Measurements from ENCODE around the gene ITPR1. TPM values are rescaled to one million over a fixed set of nuclear protein-coding genes. Genes with fewer than 3 reads are reported as not detected.

The ITPR1 gene
- total RNA-seq, 3 donors from 2014 or later, result 10.7 to 80.2 (median 20.7) TPM

- H3K4me1 ChIP-seq (ENCODE audit: low read depth), result peaks cover 14% of the 10 kb centered on the region
- no peak for DNase-seq
- no peak for TF ChIP-seq CTCF (IDR thresholded peaks at IDR 0.05)
- no peaks in the 10 kb centered on the region for H3K36me3 ChIP-seq (ENCODE audit: low read depth)
- H3K4me3 ChIP-seq, result no peak overlapping the region
- intact Hi-C loops (cut with DNase I, micrococcal nuclease), result no loop called here
- peak; percentile 57 for ATAC-seq
- H3K9me3 ChIP-seq, result no peaks in the 10 kb centered on the region
Measured at GRCh38 chr3:4501927-4502326, 8.8 kb downstream of the ITPR1 start.

GRCh38 chr3:4503050-4503449 lies 9.9 kb downstream of the ITPR1 start:
- DNase-seq (no peak), ATAC-seq (peak; percentile 39)
- TF ChIP-seq CTCF (IDR thresholded peaks at IDR 0.05), result no peak
- Histone ChIP-seq H3K9me3 (no peaks in the 10 kb centered on the region), H3K4me3 (no peak overlapping the region), H3K4me1 (ENCODE audit: low read depth) (peaks cover 14% of the 10 kb centered on the region), H3K36me3 (ENCODE audit: low read depth) (no peaks in the 10 kb centered on the region)
- intact Hi-C loops (cut with DNase I, micrococcal nuclease), result no loop called here

GRCh38 chr3:4504340-4505261 lies 11.5 kb downstream of the ITPR1 start:
- DNase-seq (peak in 2 of 3 donors; percentile 41 to 87), ATAC-seq (peak; percentile 83)
- intact Hi-C loops (cut with DNase I, micrococcal nuclease), result no loop called here
- H3K36me3 ChIP-seq (ENCODE audit: low read depth), result no peaks in the 10 kb centered on the region
- no peak for TF ChIP-seq CTCF (IDR thresholded peaks at IDR 0.05)
- H3K4me1 ChIP-seq (ENCODE audit: low read depth), result peaks cover 14% of the 10 kb centered on the region
- no peaks in the 10 kb centered on the region for H3K9me3 ChIP-seq
- H3K4me3 ChIP-seq, result no peak overlapping the region

GRCh38 chr3:4505688-4506558 lies 12.8 kb downstream of the ITPR1 start:
- no peak for TF ChIP-seq CTCF (IDR thresholded peaks at IDR 0.05)
- intact Hi-C loops (cut with DNase I, micrococcal nuclease), result no loop called here
- Histone ChIP-seq H3K4me1 (ENCODE audit: low read depth) (peaks cover 14% of the 10 kb centered on the region), H3K36me3 (ENCODE audit: low read depth) (no peaks in the 10 kb centered on the region), H3K4me3 (no peak overlapping the region), H3K9me3 (no peaks in the 10 kb centered on the region)
- DNase-seq, result no peak
- ATAC-seq, result no peak

GRCh38 chr3:4506559-4507023 lies 13.4 kb downstream of the ITPR1 start:
- peaks cover 14% of the 10 kb centered on the region for H3K4me1 ChIP-seq (ENCODE audit: low read depth)
- no peak overlapping the region for H3K4me3 ChIP-seq
- ATAC-seq, result no peak
- no peak for DNase-seq
- no peaks in the 10 kb centered on the region for H3K9me3 ChIP-seq
- intact Hi-C loops (cut with DNase I, micrococcal nuclease), result no loop called here
- no peak for TF ChIP-seq CTCF (IDR thresholded peaks at IDR 0.05)
- no peaks in the 10 kb centered on the region for H3K36me3 ChIP-seq (ENCODE audit: low read depth)
